ENCODE measurements around the gene COL12A1.

Gene COL12A1

DNA sequence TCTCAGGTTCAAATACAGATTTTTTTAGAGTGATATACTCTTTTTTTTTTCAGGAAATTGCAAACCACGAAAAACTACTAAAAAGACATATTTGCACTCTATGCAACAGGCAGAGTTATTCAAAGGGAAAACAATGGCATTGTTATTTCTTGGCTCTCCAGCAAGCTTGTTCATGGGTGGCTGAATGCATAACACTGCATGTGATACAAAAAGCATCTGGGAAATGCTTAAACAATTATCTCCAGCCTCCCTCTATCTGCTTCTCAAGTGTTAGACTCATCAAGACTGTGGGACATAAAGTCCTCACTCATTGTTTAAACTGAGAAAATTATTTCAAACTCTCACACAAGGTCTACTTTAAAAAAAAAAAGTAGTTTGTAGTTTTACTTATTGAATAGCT lies 7.3 kb upstream of the COL12A1 start:
- no peak for DNase-seq (ENCODE audit: extremely low read depth, low read depth)

GRCh38 chr6:75211920-75212590 lies 6.2 kb upstream of the COL12A1 start:
- TF ChIP-seq CTCF (IDR thresholded peaks at IDR 0.05; ENCODE audit: low read depth, low read length), result no peak
- no peak for DNase-seq (ENCODE audit: extremely low read depth, low read depth)

More for the DNA sequence above, 7.3 kb upstream of the COL12A1 start:
- no peak for TF ChIP-seq CTCF (IDR thresholded peaks at IDR 0.05; ENCODE audit: low read depth, low read length)

GRCh38 chr6:75210885-75211739 lies 5.3 kb upstream of the COL12A1 start:
- DNase-seq (ENCODE audit: extremely low read depth, low read depth), result no peak

GRCh38 chr6:75209184-75209723 lies 3.4 kb upstream of the COL12A1 start:
- TF ChIP-seq CTCF (IDR thresholded peaks at IDR 0.05; ENCODE audit: low read depth, low read length), result no peak
- no peak for DNase-seq (ENCODE audit: extremely low read depth, low read depth)

More at GRCh38 chr6:75210885-75211739, 5.3 kb upstream of the COL12A1 start:
- peak; percentile 71 for TF ChIP-seq CTCF (IDR thresholded peaks at IDR 0.05; ENCODE audit: low read depth, low read length)

- peak; percentile 89 for TF ChIP-seq CTCF (IDR thresholded peaks at IDR 0.05; ENCODE audit: low read depth, low read length)
- DNase-seq (ENCODE audit: extremely low read depth, low read depth), result no peak
These were observed 2.7 kb upstream of the COL12A1 start for GRCh38 chr6:75208298-75209183.

- DNase-seq (ENCODE audit: extremely low read depth, low read depth), result no peak
- TF ChIP-seq CTCF (IDR thresholded peaks at IDR 0.05; ENCODE audit: low read depth, low read length), result no peak
These were observed 906 bp upstream of the COL12A1 start for GRCh38 chr6:75206576-75207342.

Measured in AG09319 (cell line).